ENCODE results near the gene RPL28.
A peak's percentile ranks its signal among the peaks of the same experiment; 100 is the strongest.

Gene RPL28

GRCh38 chr19:55451965-55452748 lies 66.4 kb downstream of the RPL28 start:
- ChIA-PET POLR2A (interaction anchor here (0.6 to 0.9 kb wide), 2 partner anchors 10 to 193 kb away, joined by 3 read pairs; partner anchors contain the start of gene ISOC2), CTCF (interaction anchor here (0.6 to 1.8 kb wide), 7 partner anchors 15 to 287 kb away, joined by 3 to 14 read pairs (median 4); no protein-coding TSS in a partner anchor)
- no peak overlapping the region for H3K4me3 ChIP-seq (ENCODE audit: low read depth, low read length)
- H3K4me1 ChIP-seq (ENCODE audit: control insufficient read depth, insufficient read depth, low read length), result no peaks in the 10 kb centered on the region
- no peak overlapping the region for H3K27ac ChIP-seq (ENCODE audit: extremely low read depth, low read depth, low read length)
- H3K9me3 ChIP-seq (ENCODE audit: control insufficient read depth, insufficient read depth, low read depth, low read length), result no peaks in the 10 kb centered on the region
- H3K36me3 ChIP-seq (ENCODE audit: control insufficient read depth in 2 of 2, insufficient read depth in 1 of 2, low read length in 2 of 2), result no peaks in the 10 kb centered on the region
- no peak for TF ChIP-seq ZNF777 (tag by site-specific recombination; IDR thresholded peaks at IDR 0.05; ENCODE audit: borderline replicate concordance)
- no peak for TF ChIP-seq GFI1B (tag by site-specific recombination; IDR thresholded peaks at IDR 0.05)
- TF ChIP-seq ZBTB11 (tag by site-specific recombination; conservative IDR thresholded peaks at IDR 0.05; ENCODE audit: low read depth), result no peak
- TF ChIP-seq ZNF112 (tag by site-specific recombination; IDR thresholded peaks at IDR 0.05), result no peak
- no peak for TF ChIP-seq ZNF558 (tag by site-specific recombination; IDR thresholded peaks at IDR 0.05)
- no peak for TF ChIP-seq KLF8 (tag by site-specific recombination; IDR thresholded peaks at IDR 0.05)
- TF ChIP-seq ZNF184 (tag by site-specific recombination; IDR thresholded peaks at IDR 0.05), result no peak
- no peak for TF ChIP-seq MZF1 (tag by site-specific recombination; IDR thresholded peaks at IDR 0.05; ENCODE audit: borderline replicate concordance)
- no peak for TF ChIP-seq ZNF792 (tag by site-specific recombination; IDR thresholded peaks at IDR 0.05)
- peak; percentile 53 for TF ChIP-seq GLIS1 (tag by site-specific recombination; IDR thresholded peaks at IDR 0.05)
- no peak for TF ChIP-seq ZFP37 (tag by site-specific recombination; IDR thresholded peaks at IDR 0.05)
- no peak for TF ChIP-seq ZBTB7A (tag by site-specific recombination; IDR thresholded peaks at IDR 0.05; ENCODE audit: low read depth)
- no peak for TF ChIP-seq ZNF239 (tag by site-specific recombination; IDR thresholded peaks at IDR 0.05)
- no peak for TF ChIP-seq ZNF654 (tag by site-specific recombination; IDR thresholded peaks at IDR 0.05; ENCODE audit: low read depth)
- TF ChIP-seq ZNF621 (tag by site-specific recombination; IDR thresholded peaks at IDR 0.05), result no peak
- no peak for TF ChIP-seq HOXC10 (CRISPR knock-in tag; IDR thresholded peaks at IDR 0.05)
- TF ChIP-seq ZNF488 (tag by site-specific recombination; IDR thresholded peaks at IDR 0.05), result no peak
- no peak for TF ChIP-seq YY1 (tag by site-specific recombination; IDR thresholded peaks at IDR 0.05)
- TF ChIP-seq ZBTB10 (tag by site-specific recombination; IDR thresholded peaks at IDR 0.05), result no peak; the same call in none of the 2 replicates
- TF ChIP-seq SP3 (tag by site-specific recombination; IDR thresholded peaks at IDR 0.05), result no peak
- no peak for TF ChIP-seq ZNF660 (tag by site-specific recombination; IDR thresholded peaks at IDR 0.05)
- no peak for TF ChIP-seq ZNF830 (tag by site-specific recombination; IDR thresholded peaks at IDR 0.05; ENCODE audit: low read depth)
- no peak for TF ChIP-seq ZNF350 (tag by site-specific recombination; IDR thresholded peaks at IDR 0.05)
- peak; percentile 66; the same call in 1 of the 2 replicates for TF ChIP-seq ZNF398 (tag by site-specific recombination; IDR thresholded peaks at IDR 0.05)
- TF ChIP-seq IKZF3 (tag by site-specific recombination; IDR thresholded peaks at IDR 0.05), result no peak
- TF ChIP-seq ZXDB (tag by site-specific recombination; IDR thresholded peaks at IDR 0.05), result peak; percentile 16; the same call in 1 of the 2 replicates
- peak; percentile 70; the same call in 1 of the 2 replicates for TF ChIP-seq PATZ1 (tag by site-specific recombination; IDR thresholded peaks at IDR 0.05)
- TF ChIP-seq GLI4 (tag by site-specific recombination; IDR thresholded peaks at IDR 0.05), result no peak
